ENCODE measurements around the gene CLDN16. TPM values are rescaled to one million over a fixed set of nuclear protein-coding genes. Genes with fewer than 3 reads are reported as not detected.

The CLDN16 gene
- total and polyA plus RNA-seq, 9 of the 15 experiments (the other 6 are each of a cell fraction or from before 2014, with no cell fraction given): 0.04 to 0.11 (median 0.04) TPM; not detected in 6

GRCh38 chr3:190424478-190425439 lies 36.8 kb downstream of the CLDN16 start:
- TSS peak; percentile 100 for BruUV-seq (replicated peaks)
- Histone ChIP-seq H3K27ac (ENCODE audit: extremely low read depth, low read depth, low read length) (no peak overlapping the region), H3K4me2 (ENCODE audit: insufficient read depth, low read length) (no peak overlapping the region), H3K4me3 (no peak overlapping the region), H3K79me2 (ENCODE audit: control insufficient read depth, insufficient read depth, low read length) (no peaks in the 10 kb centered on the region), H3K27me3 (ENCODE audit: control insufficient read depth in 2 of 2, insufficient read depth in 2 of 2, low read length in 2 of 2) (no peaks in the 10 kb centered on the region), H2AFZ (ENCODE audit: low read depth, low read length) (no peak overlapping the region), H4K20me1 (replicated peaks; ENCODE audit: control insufficient read depth, insufficient read depth, low read length) (no peaks in the 10 kb centered on the region), H3K9ac (ENCODE audit: insufficient read depth in 1 of 2, low read depth in 2 of 2, low read length in 2 of 2) (no peak overlapping the region), H3K4me1 (replicated peaks in 1 of 2; ENCODE audit: control insufficient read depth in 2 of 2, insufficient read depth in 2 of 2, low read length in 2 of 2) (no peaks in the 10 kb centered on the region), H3K36me3 (ENCODE audit: control insufficient read depth, insufficient read depth, low read length) (no peaks in the 10 kb centered on the region), H3K9me3 (replicated peaks; ENCODE audit: control insufficient read depth, insufficient read depth, low read depth, low read length) (no peaks in the 10 kb centered on the region), H3K9me1 (ENCODE audit: control insufficient read depth, insufficient read depth, low read length) (no peaks in the 10 kb centered on the region)
- WGBS (ENCODE audit: insufficient coverage, low coverage, missing lambda C conversion rate): 4% methylated on average over 16 of the region's 16 CpGs
- FAIRE-seq: peak; percentile 51
- intact Hi-C loops (cut with micrococcal nuclease) (loop anchor here (2.0 kb wide), 1 partner anchor 458 kb away; no protein-coding TSS in a partner anchor), in situ Hi-C loops (cut with MboI) (no loop called here)
- TF ChIP-seq RAD21 (CRISPR knock-in tag; conservative IDR thresholded peaks at IDR 0.05 in 1 of 2, IDR thresholded peaks at IDR 0.05 in 1 of 2) (peak in 1 of 2 experiments; percentile 24; a peak in 1 of 4 replicates), ZNF609 (CRISPR knock-in tag; IDR thresholded peaks at IDR 0.05; ENCODE audit: borderline replicate concordance) (no peak), POLR2H (tag; IDR thresholded peaks at IDR 0.05; ENCODE audit: low read depth) (peak; percentile 96), ZNF384 (IDR thresholded peaks at IDR 0.05; ENCODE audit: low read depth, low read length) (peak; percentile 35; the same call in 1 of the 2 replicates), EGR1 (conservative IDR thresholded peaks at IDR 0.05) (peak; percentile 53; the same call in 1 of the 2 replicates), RFX1 (IDR thresholded peaks at IDR 0.05) (no peak), CTCF (IDR thresholded peaks at IDR 0.05 in 2 of 3, conservative IDR thresholded peaks at IDR 0.05 in 1 of 3; ENCODE audit: insufficient read depth in 2 of 3, low read depth in 1 of 3, low read length in 3 of 3) (peak in 2 of 3 experiments; percentile 33 to 47; a peak in 3 of 6 replicates), POLR3A (IDR thresholded peaks at IDR 0.05; ENCODE audit: borderline replicate concordance, extremely low read depth, insufficient read depth, insufficient read length) (peak; percentile 58), ADNP (tag; IDR thresholded peaks at IDR 0.05) (peak; percentile 92), FOXM1 (IDR thresholded peaks at IDR 0.05; ENCODE audit: low read depth) (no peak), FOXM1 (CRISPR knock-in tag; IDR thresholded peaks at IDR 0.05; ENCODE audit: low read depth) (no peak), TBP (optimal IDR thresholded peaks at IDR 0.05; ENCODE audit: low read depth, low read length) (peak; percentile 70)
- CTCF ChIA-PET (ENCODE audit: low intra/inter-chr PET ratio): interaction anchor here (0.6 kb wide), 1 partner anchor 745 kb away, joined by 3 read pairs; no protein-coding TSS in a partner anchor
- ATAC-seq: peak; percentile 41
- peak; percentile 16 to 36 (median 19) for DNase-seq (ENCODE audit: extremely low read depth in 1 of 4, low spot score in 3 of 4)
- POLR2A ChIA-PET: no interaction called here
